ENCODE measurements around the gene ZNF521.

ZNF521 gene

GRCh38 chr18:25230658-25231326 lies 121.2 kb downstream of the ZNF521 start:
- ATAC-seq: no peak; the same call in none of the 3 replicates
- no peak for TF ChIP-seq OSR1 (CRISPR knock-in tag; IDR thresholded peaks at IDR 0.05)
- TF ChIP-seq ARNTL (CRISPR knock-in tag; IDR thresholded peaks at IDR 0.05; ENCODE audit: borderline replicate concordance, low read depth): no peak
- TF ChIP-seq CREB5 (CRISPR knock-in tag; IDR thresholded peaks at IDR 0.05; ENCODE audit: low read depth): no peak
- TF ChIP-seq CSRNP3 (CRISPR knock-in tag; IDR thresholded peaks at IDR 0.05): no peak
- TF ChIP-seq TOX (CRISPR knock-in tag; IDR thresholded peaks at IDR 0.05; ENCODE audit: borderline replicate concordance): no peak
- TF ChIP-seq SNAI2 (CRISPR knock-in tag; IDR thresholded peaks at IDR 0.05): no peak
- TF ChIP-seq BACH2 (CRISPR knock-in tag; IDR thresholded peaks at IDR 0.05; ENCODE audit: borderline replicate concordance): no peak
- no peak for TF ChIP-seq ISL1 (CRISPR knock-in tag; IDR thresholded peaks at IDR 0.05)
- no peak for TF ChIP-seq TCF4 (CRISPR knock-in tag; IDR thresholded peaks at IDR 0.05; ENCODE audit: borderline replicate concordance)
- TF ChIP-seq ZFP30 (CRISPR knock-in tag; IDR thresholded peaks at IDR 0.05): no peak
- TF ChIP-seq TSHZ2 (CRISPR knock-in tag; IDR thresholded peaks at IDR 0.05): no peak
- TF ChIP-seq GLIS3 (CRISPR knock-in tag; IDR thresholded peaks at IDR 0.05): no peak
- TF ChIP-seq PATZ1 (CRISPR knock-in tag; IDR thresholded peaks at IDR 0.05; ENCODE audit: borderline replicate concordance): no peak
- no peak for TF ChIP-seq ESRRG (CRISPR knock-in tag; IDR thresholded peaks at IDR 0.05)
- no peak for TF ChIP-seq CSDC2 (CRISPR knock-in tag; IDR thresholded peaks at IDR 0.05)

- TF ChIP-seq ZNF70 (CRISPR knock-in tag; IDR thresholded peaks at IDR 0.05): no peak
- no peak for TF ChIP-seq GLIS3 (CRISPR knock-in tag; IDR thresholded peaks at IDR 0.05)
- no peak for TF ChIP-seq ZFP3 (CRISPR knock-in tag; IDR thresholded peaks at IDR 0.05)
- TF ChIP-seq ZNF8 (CRISPR knock-in tag; IDR thresholded peaks at IDR 0.05): no peak
- TF ChIP-seq ISL1 (CRISPR knock-in tag; IDR thresholded peaks at IDR 0.05): no peak
- TF ChIP-seq SNAI2 (CRISPR knock-in tag; IDR thresholded peaks at IDR 0.05): no peak
- TF ChIP-seq ZC3H10 (CRISPR knock-in tag; IDR thresholded peaks at IDR 0.05): no peak
- TF ChIP-seq TCF4 (CRISPR knock-in tag; IDR thresholded peaks at IDR 0.05; ENCODE audit: borderline replicate concordance): no peak
- no peak for TF ChIP-seq TSHZ2 (CRISPR knock-in tag; IDR thresholded peaks at IDR 0.05)
- TF ChIP-seq BACH2 (CRISPR knock-in tag; IDR thresholded peaks at IDR 0.05; ENCODE audit: borderline replicate concordance): no peak
- TF ChIP-seq RARB (CRISPR knock-in tag; IDR thresholded peaks at IDR 0.05): no peak
- no peak for TF ChIP-seq TOX (CRISPR knock-in tag; IDR thresholded peaks at IDR 0.05; ENCODE audit: borderline replicate concordance)
- TF ChIP-seq CREB5 (CRISPR knock-in tag; IDR thresholded peaks at IDR 0.05; ENCODE audit: low read depth): no peak
- no peak for ATAC-seq
Measured at GRCh38 chr18:25229920-25230319, 122.0 kb downstream of the ZNF521 start.

All from SK-N-SH treated with all-trans-retinoic acid at 6 μM for 48 hours (cell line).